HG02943 (cell line): ENCODE data around the gene TMEM150C.
"Not testable (repeated sequence)": the region's sequence is repeated elsewhere in the genome, so short reads cannot be mapped to it uniquely, and the experiment has no call there.

Experiments used
- ATAC-seq: cut with Tn5 transposase; IDR thresholded peaks from one replicate; pipeline ENCODE4 v1.9.1; 2021; ENCODE audit warnings: mild to moderate bottlenecking, low read depth, moderate library complexity; ENCODE audit not compliant: unreplicated experiment

The TMEM150C gene

DNA sequence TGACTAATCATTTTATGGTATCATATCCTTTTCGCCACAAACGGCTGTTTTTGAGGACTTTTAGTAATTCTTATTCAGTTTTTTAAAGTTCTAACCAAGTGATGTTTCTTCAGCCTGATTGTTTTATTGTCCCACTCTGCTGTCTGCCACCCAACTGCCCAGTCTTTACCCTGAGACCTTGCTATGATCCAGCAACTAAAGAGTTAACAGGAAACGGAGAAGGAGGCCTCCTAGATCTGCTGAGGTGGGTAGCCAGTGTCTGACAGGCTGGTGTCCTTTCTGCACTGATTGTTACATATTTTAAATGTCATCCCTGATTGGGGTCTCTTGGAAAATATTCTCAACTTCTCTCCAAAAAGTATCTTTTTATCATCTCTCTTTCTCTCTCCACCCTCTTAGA, 7.9 kb upstream of the TMEM150C start:
- ATAC-seq, result no peak

GRCh38 chr4:82569076-82569475, 7.3 kb upstream of the TMEM150C start:
- ATAC-seq, result no peak

- ATAC-seq, result no peak
Observed at GRCh38 chr4:82567444-82567843, 5.7 kb upstream of the TMEM150C start.

DNA sequence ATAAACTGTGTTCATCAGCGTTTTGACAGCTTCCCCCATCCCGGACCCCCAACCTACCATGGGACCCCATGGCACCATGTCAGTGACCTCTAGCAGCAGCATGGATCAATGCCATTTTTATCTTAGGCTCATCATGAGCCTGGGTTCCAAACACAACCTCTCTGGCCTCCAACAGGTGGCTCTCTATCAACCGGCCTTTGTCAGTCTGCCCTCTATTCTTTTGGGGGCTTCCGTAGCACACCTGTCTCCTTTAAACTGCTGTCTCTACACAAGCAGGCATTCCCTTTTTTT, 721 bp upstream of the TMEM150C start:
- no peak for ATAC-seq

DNA sequence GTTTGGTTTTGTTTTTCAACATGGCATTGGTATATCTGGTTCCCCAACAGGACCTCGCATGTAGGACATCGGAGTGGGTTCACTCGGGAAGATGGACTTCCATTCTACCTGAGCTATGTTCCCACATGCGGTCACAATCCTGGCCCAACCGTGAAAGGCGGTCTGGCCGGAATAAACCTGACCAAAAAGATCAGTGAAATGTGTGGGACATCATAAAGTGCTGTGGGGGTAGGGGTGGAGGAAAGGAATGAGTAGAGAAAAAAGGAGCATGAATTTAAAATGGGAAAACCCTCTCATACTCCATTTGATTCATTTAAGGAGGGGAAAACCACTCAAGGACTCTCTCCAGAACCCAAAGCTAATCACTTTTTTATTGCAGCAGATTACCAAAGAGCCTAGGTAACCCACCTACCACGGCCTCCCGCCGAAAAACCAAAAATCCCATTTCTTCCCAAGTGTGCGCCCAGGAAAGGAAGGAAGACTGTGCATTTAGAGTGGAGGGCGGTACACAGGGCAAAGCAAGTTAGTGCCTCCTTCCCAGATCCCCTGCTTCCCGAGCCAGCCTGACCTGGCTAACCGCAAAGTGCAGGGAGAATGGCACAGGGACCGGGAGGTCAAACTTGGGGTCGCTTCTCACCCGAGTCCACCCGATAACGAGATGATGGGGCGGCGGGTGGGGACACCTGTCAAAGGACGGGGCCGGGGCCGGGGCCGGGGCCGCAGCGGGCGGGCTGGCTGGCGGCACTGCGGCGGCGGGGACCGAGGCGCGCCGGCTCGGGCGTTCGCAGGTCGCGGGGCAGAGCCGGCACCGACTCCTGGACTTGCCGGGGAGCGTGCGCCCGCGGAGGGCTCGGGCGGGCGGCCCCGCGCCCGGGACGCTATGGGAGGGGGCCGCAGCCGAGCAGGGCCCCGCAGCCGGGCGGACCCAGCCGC, 669 bp downstream of the TMEM150C start:
- ATAC-seq, result no peak

- ATAC-seq, result no peak
Observed at GRCh38 chr4:82559735-82560120, 2.1 kb downstream of the TMEM150C start.

DNA sequence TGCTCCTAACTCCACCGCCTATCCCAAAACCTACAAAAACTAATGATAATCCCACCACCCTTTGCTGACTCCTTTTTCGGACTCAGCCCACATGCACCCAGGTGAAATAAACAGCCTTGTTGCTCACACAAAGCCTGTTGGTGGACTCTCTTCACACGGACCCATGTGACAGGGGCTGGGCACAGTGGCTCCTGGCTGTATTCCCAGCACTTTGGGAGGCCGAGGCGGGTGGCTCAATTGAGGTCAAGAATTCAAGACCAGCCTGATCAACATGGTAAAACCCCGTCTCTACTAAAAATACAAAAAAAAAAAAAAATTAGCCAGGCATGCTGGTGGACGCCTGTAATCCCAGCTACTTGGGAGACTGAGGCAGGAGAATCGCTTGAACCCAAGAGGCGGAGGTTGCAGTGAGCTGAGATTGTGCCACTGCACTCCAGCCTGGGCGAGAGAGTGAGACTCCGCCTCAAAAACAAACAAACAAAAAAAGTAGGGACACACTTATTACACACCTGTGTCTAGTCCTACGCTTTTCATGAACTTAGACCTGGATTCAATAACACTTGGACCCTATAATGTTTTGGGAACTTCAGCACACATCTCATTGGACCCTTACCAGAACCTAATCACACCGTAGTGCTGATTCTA, 2.6 kb downstream of the TMEM150C start:
- ATAC-seq, result not testable (repeated sequence)

- ATAC-seq, result no peak
Observed at GRCh38 chr4:82555276-82555675, 6.5 kb downstream of the TMEM150C start.

GRCh38 chr4:82553020-82553419, 8.8 kb downstream of the TMEM150C start:
- no peak for ATAC-seq

GRCh38 chr4:82551734-82552133, 10.1 kb downstream of the TMEM150C start:
- ATAC-seq, result no peak

- ATAC-seq, result not testable (repeated sequence)
Observed at GRCh38 chr4:82547850-82548249, 13.9 kb downstream of the TMEM150C start.

GRCh38 chr4:82543131-82543530, 18.7 kb downstream of the TMEM150C start:
- no peak for ATAC-seq

GRCh38 chr4:82542642-82543041, 19.1 kb downstream of the TMEM150C start:
- no peak for ATAC-seq

GRCh38 chr4:82529322-82529721, 32.5 kb downstream of the TMEM150C start:
- ATAC-seq, result no peak

- no peak for ATAC-seq
Observed at GRCh38 chr4:82528868-82529267, 32.9 kb downstream of the TMEM150C start.

GRCh38 chr4:82528074-82528473, 33.7 kb downstream of the TMEM150C start:
- ATAC-seq, result no peak

DNA sequence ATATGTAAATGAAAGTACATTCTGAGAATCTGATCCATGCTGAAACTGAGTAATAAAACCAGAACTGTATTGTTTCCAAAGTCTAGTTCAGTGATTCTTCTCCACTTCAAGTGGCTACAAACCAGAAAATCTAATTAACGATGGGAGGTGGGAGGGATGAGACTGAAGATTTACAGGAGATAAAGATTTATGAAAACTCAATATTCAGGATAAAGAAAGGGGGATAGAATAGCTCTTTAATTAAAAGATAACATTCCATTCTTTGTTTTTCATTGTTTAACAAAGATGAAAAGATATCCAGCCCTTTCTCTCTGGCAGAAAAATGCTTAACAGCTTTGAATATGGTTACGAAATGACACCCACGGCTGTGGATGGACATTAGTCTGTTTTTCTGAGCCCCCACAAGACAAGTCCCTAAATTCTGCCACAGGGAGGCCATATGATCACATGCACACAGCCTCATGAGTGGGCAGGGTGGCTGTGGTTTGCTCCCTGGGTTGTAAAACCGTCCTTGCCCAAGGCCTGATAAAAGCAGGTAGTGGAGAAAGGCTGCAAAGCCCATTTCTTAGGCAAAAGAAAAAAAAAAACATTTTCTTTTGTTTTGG, 36.4 kb downstream of the TMEM150C start:
- no peak for ATAC-seq

- no peak for ATAC-seq
Observed at GRCh38 chr4:82524570-82525152, 37.1 kb downstream of the TMEM150C start.

DNA sequence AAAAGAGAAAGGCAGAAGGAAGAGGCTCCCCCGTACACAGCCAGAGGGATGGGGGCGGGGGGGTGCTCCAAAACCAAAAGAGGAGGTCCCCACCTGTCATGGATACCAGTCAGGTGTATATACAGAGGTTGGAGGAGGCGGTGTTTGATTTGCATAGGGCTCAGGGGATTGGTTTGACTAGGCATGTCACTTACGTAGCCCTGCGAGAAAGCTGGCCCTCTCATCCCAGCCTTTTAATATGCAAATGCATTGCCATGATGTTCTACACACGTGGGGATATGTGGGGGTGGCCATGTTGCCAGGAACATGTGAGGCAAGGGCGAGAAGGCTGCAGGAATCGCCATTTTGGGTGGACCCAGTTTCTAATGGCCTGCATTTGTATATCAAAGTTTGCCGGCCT, 38.6 kb downstream of the TMEM150C start:
- no peak for ATAC-seq

DNA sequence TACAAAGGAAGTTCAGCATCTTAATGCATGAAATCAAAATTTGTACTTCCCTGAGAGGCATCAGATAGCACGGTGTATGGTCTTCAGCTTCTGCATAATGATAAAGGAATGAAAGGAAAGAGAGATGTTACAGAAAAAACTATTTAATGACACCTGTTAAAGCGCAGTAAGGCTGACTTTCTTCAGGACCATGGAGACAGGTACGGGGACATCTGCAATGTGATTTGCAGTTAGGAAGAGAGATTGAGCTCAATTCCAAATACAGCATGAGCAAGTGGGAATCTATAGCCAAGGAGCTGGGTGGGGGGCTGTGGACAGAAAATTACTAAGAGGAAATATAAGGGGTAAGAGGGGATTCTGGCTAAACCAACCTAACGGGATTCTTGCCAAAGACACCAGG, 39.3 kb downstream of the TMEM150C start:
- no peak for ATAC-seq

DNA sequence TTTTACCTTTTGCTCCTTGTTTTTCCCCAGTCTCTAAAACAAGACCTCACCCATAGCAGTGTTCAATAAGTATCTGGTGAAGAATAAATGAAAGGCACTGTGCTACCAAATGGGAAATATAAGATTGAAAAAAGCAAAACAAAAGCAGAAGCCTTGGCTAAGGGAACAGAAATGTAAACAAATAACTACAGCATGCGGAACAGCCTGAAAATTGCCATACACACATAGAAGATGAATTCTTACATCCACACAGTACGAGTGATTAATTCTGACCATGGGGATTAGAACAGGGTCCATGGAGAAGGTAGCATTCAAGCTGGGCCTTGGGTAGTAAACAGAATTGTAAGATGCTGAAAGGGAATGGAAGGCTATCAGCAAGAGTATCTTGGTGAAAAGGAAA, 40.5 kb downstream of the TMEM150C start:
- ATAC-seq, result no peak
